Fibroblast of skin of right biceps (primary cell): ENCODE data around the gene PRODH2.
"Not testable (repeated sequence)": the region's sequence is repeated elsewhere in the genome, so short reads cannot be mapped to it uniquely, and the experiment has no call there.

Experiments
- DNase-seq: peaks from one replicate; pipeline ENCODE4 v3.0.0-alpha.2; 2013

The PRODH2 gene

GRCh38 chr19:35777961-35778360 lies 34.7 kb downstream of the PRODH2 start:
- DNase-seq, result no peak

- DNase-seq, result no peak
Measured at GRCh38 chr19:35777086-35777841, 35.4 kb downstream of the PRODH2 start.

- no peak for DNase-seq
Measured at GRCh38 chr19:35776102-35776788, 36.4 kb downstream of the PRODH2 start.

GRCh38 chr19:35775298-35776101 lies 37.1 kb downstream of the PRODH2 start, which contains the start of gene ARHGAP33:
ARHGAP33 (plus strand) TSS chr19:35775564; CDS start chr19:35775659, 95 bp downstream.
- DNase-seq, result peak; percentile 97

- DNase-seq, result no peak
Measured at GRCh38 chr19:35775046-35775297, 37.7 kb downstream of the PRODH2 start.

- no peak for DNase-seq
Measured at GRCh38 chr19:35774274-35775045, 38.2 kb downstream of the PRODH2 start.

- peak; percentile 12 for DNase-seq
Measured at GRCh38 chr19:35773020-35773806, 39.4 kb downstream of the PRODH2 start.

GRCh38 chr19:35772362-35772761 lies 40.3 kb downstream of the PRODH2 start:
- not testable (repeated sequence) for DNase-seq

GRCh38 chr19:35768082-35768421 lies 44.6 kb downstream of the PRODH2 start:
- no peak for DNase-seq

GRCh38 chr19:35767288-35768081 lies 45.2 kb downstream of the PRODH2 start:
- no peak for DNase-seq

GRCh38 chr19:35766571-35767104 lies 46.0 kb downstream of the PRODH2 start:
- DNase-seq, result no peak

- DNase-seq, result no peak
Measured at GRCh38 chr19:35764432-35765315, 48.0 kb downstream of the PRODH2 start.

GRCh38 chr19:35760711-35761349 lies 51.8 kb downstream of the PRODH2 start:
- no peak for DNase-seq

GRCh38 chr19:35759697-35760096 lies 52.9 kb downstream of the PRODH2 start:
- no peak for DNase-seq

- DNase-seq, result peak; percentile 100
Measured at GRCh38 chr19:35757749-35758608, 54.7 kb downstream of the PRODH2 start, which contains the start of gene PROSER3. PROSER3 (plus strand) TSS chr19:35758176; CDS start chr19:35758216, 40 bp downstream.

- peak; percentile 96 for DNase-seq
Measured at GRCh38 chr19:35757231-35757748, 55.4 kb downstream of the PRODH2 start.

- DNase-seq, result peak; percentile 79
Measured at GRCh38 chr19:35756377-35757230, 56.0 kb downstream of the PRODH2 start, which contains the start of gene HSPB6. HSPB6 (minus strand) TSS chr19:35757029; CDS start chr19:35757008, 21 bp downstream.
